GM21786 (cell line): ENCODE measurements around the gene WRAP73.
"Not testable (repeated sequence)": the region's sequence is repeated elsewhere in the genome, so short reads cannot be mapped to it uniquely, and the experiment has no call there.

ENCODE experiments used
- ATAC-seq: cut with Tn5 transposase; IDR thresholded peaks from one replicate; pipeline ENCODE4 v1.9.1; 2021; ENCODE audit not compliant: unreplicated experiment

WRAP73 gene

DNA sequence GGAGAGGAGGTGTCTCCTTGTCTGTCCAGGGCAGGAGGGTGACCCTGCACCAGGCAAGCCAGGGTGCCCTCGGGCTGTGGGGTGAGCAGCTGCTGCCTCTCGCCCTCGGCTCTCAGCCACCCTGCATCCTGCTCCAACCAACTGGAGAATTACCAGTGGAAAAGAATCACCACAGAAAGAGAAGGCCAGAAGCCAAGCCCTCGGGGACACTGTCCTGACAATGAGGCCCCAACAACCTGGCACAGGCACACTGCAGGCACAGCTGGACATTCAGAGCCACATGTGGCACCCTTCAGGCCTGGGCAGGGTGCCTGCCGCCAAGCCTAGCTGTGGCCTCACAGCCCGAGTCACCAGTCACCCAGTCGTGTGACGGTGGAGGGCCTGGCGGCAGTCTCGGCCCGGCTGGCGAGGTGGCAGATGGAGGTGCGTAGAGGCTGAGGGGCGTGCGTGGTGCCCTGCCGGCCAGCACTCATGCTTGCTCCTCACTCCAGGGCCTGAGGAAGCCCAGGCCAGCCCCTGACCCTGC is 50.6 kb downstream of the WRAP73 start:
- no peak for ATAC-seq

DNA sequence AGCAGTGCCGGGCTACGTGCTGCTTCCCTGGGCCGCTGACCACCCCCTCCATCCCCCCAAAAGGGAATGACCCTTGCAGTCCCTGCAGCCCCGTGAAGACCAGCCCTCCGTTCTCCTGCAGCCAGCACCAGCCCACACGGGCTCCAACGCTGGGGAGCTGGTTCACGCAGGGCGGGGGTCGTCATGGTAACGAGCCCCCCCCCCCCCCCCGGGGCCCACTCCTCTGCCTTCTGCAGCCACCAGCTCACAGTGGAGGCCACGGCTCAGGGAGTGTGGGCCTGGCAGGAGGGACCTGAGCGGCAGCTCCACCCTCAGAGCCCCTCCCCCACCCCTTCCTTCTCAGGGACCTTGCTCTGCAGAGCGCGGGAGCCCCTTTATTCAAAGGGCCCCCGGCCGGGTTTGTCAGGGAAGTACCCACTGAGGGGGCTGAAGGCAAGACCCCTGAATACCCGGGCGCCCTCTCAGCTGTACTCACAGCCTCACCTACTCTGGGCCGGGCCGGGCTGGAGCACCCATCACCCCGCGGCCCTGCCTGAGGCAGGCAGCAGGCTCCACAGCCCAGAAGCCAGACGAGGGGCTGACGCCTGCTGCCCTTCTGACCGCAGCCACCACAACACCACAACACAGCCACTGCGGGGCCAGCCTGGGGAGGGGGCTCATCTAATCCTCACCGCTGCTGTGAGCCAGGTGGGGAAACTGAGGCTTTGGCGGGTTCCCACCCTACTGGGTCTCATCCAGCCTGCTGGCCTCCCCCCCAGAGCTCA is 51.2 kb downstream of the WRAP73 start:
- no peak for ATAC-seq

DNA sequence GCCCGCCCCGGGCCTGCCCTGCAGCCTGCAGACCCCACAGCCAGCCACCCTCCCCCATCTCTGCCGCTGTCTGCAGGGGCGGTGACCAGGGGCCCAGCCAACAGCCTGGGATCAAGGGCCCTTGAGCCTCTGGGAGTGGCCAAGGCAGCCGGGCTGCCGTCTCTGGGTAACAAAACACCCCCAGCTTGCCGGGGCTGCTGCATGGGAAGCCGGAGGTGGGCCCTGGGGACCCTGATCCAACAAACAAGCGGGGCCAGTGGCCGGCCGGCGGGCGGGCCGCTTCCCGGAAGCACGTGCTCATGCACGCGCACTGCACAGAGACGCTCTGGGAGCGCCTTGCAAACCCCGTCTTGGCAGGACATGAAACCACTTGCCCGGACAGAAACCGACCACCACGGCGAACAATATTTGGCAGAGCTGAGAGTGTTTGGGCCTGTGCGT is 51.8 kb downstream of the WRAP73 start:
- ATAC-seq: no peak

DNA sequence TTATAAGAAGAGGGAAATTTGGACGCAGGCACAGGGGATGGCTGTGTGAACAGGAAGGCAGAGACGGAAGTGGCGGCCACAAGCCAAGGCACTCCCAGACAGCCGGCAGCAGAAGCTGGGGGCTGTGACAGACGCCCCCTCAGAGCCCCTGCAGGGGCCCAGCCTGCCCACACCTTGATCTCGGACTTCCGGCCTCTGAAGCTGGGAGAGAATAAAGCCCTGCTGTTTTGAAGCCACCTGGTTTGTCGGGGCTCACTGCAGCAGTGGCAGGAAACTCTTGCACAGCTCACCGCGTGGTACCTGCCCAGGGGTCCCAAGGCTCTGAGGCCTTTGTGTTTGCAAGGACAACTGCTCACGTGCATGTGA is 52.3 kb downstream of the WRAP73 start:
- ATAC-seq: no peak

DNA sequence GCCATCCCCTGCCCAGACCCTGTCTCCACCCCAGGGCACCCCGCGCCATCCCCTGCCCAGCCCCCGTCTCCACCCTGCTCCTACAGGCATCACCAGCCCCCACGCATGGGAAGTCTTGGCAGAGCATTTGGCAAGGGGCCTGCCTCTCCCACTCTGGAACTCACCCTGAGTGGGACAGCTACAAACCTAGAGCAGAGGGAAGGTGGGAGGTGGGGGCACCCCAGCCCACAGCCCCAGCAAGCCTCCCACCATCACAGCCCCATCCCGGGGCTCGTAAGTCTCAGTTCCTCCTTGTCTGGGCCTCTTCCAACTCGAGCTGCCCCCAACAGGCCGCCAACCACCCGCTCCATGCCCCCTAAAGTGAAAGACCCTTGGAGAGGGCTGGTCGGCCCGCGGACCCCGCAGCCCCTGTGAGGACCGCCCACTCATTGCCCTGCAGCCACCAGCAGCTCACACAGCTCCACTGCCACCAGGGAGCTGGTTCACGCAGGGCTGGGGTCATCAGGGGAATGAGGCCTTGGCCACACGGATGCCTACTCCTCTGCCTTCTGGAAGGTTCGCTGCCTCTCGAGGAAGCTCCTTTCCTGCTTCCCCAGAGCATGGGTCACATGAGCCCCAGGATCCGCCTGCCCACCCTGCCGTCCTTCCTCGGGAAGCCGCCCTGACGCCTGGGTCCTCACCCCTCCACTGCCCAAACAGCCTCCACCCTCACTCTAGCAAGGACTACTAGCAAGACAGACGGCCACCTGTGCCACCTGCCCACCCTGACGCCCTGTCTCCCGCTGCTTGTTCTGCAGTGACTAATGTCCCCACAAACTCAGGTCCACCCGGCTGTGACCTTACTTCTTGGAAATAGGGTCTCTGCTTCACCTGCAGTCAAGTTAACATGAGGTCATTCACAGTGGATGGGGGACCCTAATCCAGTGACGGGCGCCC is 53.0 kb downstream of the WRAP73 start:
- ATAC-seq: no peak

DNA sequence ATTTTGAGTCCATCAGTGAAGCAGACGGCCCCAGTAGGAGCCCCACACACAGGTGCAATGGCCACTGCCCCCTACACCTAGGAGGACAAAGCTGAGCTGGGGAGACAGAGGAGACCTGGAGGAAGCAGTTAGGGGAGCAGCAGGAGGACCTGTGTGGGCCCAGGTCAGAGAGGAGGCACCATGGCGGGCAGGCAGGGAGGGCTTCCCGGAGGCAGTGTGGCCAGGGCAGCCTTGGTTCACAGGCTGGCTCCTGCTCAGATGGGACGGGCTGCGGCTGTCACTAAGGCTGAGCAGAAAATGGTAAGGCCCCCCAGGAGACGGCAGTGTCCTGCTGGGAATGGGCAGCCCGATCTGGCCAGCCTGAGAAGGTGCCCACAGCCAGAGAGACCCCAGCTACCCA is 54.0 kb downstream of the WRAP73 start:
- ATAC-seq: no peak

DNA sequence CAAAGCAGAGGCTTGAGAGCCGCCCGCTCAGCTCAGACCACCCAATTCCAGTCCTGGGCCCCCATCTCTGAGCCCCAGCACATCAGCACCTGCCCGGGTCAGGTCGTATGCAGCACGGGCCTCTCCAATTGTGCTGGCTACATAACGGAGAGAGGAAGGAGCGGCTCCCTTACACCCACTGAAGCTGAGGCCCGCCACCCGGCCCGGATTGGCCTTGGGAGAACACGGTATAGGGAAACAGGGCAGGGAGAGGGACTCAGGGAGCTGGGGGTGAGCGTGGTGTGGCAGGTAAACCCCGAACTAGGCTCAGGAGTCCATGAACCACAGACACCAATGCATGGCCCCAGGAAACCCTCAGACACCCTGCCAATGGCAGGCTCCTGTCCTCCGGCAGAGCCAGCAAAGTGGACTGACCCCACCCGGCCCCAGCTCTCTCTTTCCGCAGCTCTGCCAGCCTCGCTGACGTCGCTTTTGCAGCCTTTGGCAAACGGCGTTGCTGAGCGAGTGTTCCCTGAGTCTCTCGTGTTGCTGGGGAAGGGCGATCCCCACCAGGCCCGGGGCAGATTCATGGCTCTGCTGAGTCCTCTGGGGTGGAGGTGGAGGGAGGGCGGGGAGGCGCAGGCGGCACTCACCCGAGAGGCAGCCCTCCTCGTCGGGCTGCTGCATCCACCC is 55.1 kb downstream of the WRAP73 start:
- no peak for ATAC-seq

DNA sequence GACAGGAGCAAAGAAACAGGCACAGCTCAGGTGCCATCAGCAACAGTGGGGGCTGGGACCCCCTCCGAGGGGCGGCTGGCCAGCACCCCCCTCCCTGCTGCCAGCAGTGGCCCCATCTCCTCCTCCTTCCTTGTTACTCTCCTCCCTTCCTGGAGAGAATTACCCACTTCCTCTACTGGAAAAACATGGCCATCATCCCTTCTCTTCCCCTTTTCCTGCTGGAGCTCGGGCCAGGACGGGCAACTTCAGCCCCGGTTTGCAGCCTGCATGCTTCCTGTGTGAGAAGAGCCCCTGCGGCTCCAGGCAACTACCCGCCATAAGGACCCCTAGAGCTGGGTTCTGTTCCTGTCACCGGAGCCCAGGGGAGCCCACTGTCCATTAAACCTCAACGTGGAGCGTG is 56.2 kb downstream of the WRAP73 start:
- no peak for ATAC-seq

DNA sequence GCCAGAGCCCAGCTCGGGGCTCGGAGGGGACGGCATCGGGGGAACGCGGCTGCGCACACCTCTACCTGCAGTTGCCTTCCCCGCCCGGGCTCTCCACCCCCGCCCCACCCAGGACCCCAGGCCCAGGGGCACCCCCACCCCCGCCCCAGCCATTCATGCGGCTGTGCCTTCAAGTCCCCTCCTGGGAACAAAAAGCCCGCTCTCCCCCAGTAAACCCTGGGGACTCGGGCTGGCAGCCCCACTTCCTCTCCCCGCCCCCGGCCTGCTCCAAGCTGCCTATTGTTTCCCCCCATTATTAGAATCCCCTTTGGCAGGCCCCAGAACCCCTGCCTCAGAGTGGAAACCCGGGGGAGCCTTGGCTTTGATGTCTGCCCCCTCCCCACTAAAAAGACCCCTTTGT is 56.6 kb downstream of the WRAP73 start:
- no peak for ATAC-seq

DNA sequence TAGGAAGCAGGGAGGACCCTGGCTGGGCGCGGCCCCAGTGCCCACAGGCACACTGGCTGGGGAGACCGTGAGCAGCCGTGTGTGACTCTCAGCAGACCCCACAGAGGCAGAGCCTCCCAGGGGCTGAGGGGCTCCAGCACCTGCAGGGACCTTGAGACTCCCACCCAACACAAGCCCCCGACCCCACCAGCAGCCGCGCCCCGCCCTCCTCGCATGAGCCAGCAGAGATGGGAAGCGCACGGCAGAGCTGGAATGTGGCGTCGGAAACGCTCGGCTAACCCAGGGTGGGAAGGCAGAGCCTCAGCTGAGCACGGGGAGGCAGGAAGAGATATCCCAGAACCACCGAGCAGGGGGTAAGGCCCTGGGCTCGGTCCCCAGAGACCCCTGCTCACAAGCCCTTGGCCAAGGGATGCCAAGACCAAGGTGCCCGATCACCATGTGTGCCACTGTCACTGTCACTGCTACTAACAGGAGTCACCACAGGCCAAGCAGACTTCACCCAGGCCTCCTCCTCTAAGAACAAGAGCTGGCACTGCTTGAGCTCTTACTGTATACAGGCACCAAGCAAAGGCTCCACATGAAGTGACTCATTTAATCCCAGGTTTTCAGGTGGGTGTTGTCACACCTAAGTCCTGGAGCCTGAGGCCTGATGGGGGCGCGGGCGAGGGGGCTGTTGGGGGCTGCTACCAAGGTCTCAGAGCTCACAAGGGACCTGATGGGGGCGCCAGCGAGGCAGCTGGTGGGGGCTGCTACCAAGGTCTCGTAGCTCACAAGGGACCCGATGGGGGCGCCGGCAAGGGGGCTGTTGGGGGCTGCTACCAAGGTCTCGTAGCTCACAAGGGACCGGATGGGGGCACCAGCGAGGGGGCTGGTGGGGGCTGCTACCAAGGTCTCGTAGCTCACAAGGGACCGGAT is 58.7 kb downstream of the WRAP73 start:
- no peak for ATAC-seq

DNA sequence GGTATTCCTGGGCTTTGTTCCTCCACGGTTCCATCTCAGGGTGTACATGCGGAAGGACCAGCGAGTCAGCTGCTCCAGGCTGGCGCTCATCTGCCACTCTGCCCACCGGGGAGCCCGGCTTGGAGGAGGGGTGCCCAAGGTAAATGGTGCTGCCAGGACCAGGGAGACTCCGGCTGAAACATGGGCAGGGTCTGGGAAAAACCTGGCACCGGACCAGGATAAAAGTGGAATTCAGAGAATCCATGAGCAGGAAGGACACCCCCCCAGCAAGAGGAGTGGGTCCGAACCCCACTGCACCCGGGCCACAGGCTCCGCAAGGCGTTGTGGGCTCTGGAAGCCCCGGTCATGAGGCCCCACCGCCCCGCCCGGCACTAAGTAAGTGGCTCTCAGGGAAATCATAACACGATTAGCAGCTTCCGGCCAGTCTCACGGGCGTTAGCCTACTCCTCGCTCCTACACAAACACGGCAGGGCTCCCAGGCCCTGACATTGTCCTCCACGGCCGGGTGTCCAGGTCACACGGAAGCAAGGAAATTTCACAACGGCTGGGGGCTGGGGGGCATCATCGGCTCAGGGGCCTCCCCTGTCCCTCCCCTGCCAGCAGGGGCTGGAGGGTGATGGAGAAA is 59.7 kb downstream of the WRAP73 start:
- no peak for ATAC-seq

DNA sequence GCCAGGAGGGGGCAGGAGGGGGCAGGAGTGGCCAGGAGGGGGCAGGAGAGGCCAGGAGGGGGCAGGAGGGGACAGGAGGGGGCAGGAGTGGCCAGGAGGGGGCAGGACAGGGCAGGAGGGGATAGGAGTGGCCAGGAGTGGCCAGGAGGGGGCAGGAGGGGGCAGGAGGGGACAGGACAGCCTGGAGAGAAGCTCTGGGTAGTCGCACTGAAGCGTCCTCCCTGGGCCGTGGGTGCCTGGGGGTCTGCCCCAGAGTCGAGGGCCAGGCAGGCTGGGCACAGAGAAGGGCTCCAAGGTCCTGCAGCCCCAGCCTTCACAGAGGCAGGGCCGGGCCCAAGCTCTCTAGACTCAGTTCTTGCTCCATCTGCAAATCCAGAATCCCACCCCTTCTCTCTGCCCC is 61.5 kb downstream of the WRAP73 start:
- no peak for ATAC-seq

DNA sequence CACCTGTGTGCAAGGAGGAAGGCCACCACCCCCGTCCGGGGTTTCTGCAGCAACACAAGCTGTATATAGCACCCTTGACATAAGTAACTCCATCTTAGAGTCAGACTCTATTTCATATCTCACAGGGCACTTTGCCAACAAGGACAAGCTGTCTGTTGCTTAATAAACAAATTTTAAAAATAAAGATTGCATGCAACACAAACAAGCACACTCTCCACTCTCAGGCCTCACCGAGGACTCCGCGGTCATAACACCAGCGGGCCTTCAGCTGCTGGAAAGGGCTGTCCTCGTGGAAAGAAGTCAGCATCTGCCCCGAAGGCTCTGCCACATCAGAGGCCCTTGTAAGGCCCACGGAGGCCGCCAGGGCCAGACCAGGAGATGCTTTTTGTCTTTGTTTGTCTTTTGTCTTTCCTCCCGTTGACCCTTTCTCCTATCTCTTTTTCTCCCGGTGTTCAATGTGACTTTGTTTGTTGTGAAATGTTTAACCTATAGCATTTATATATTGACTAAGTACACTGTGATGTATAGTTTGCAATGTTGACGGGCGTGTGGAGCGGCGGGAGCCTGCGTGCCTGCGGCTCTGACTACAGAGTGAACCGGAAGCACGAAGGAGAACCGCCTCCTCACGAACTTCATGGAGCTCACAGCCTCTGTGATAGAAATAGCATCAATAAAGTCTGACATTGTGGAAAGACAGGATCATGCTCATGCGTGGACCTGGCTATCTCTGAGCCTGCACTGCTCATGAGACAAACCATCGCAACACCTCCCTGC is 62.7 kb downstream of the WRAP73 start:
- no peak for ATAC-seq

DNA sequence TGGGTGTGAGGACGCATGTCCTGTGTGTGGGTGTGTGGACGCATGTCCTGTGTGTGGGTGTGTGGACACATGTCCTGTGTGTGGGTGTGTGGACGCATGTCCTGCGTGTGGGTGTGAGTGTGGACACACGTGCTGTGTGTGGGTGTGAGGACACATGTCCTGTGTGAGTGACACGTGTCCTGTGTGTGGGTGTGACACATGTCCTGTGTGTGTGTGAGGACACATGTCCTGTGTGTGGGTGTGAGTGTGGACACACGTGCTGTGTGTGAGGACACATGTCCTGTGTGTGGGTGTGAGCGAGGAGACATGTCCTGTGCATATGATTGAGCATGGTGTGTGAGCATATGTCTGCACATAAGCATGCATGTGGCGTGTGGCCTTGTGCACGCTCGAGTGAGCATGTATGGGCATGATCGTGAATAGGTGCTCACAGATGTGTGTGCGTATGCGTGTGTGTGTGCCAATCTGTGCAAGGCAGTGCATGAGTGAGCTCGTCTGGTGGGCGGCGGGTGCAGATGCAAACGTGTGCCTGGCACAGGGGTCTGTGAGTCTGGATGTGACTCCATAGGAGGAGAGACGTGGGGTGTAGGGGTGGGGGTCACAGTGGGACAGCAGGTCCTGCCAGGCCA is 63.8 kb downstream of the WRAP73 start:
- no peak for ATAC-seq

DNA sequence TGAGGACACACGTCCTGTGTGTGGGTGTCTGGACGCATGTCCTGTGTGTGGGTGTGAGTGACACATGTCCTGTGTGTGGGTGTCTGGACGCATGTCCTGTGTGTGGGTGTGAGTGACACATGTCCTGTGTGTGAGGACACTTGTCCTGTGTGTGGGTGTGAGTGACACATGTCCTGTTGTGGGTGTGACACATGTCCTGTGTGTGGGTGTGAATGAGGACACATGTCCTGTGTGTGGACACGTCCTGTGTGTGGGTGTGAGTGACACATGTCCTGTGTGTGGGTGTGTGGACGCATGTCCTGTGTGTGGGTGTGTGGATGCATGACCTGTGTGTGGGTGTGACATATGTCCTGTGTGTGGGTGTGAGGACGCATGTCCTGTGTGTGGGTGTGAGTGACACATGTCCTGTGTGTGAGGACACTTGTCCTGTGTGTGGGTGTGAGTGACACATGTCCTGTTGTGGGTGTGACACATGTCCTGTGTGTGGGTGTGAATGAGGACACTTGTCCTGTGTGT is 64.5 kb downstream of the WRAP73 start:
- not testable (repeated sequence) for ATAC-seq

DNA sequence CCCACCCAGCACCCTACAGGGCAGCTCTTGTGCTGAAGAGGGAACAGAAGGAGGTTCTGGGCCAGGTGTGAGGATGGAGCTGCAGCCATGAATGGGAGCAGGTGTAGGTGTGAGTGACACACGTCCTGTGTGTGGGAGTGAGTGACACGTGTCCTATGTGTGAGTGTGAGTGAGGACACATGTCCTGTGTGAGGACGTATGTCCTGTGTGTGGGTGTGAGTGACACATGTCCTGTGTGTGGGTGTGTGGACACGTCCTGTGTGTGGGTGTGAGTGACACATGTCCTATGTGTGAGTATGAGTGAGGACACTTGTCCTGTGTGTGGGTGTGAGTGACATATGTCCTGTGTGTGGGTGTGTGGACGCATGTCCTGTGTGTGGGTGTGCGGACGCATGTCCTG is 65.0 kb downstream of the WRAP73 start:
- no peak for ATAC-seq

DNA sequence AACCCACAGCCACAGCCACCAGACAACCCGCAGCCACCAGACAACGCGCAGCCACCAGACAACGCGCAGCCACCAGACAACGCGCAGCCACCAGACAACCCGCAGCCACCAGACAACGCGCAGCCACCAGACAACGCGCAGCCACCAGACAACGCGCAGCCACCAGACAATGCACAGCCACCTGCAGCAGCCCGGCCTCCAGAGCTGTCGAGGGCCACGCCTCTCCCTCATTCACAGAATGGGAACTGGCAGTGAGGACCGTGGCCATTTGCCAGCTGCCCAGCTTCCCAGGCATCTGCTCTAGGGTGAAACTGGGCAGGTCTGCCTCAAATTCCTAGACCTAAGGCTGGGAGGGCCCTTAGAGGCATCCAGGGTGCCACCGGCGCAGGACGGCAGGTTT is 66.2 kb downstream of the WRAP73 start:
- not testable (repeated sequence) for ATAC-seq

DNA sequence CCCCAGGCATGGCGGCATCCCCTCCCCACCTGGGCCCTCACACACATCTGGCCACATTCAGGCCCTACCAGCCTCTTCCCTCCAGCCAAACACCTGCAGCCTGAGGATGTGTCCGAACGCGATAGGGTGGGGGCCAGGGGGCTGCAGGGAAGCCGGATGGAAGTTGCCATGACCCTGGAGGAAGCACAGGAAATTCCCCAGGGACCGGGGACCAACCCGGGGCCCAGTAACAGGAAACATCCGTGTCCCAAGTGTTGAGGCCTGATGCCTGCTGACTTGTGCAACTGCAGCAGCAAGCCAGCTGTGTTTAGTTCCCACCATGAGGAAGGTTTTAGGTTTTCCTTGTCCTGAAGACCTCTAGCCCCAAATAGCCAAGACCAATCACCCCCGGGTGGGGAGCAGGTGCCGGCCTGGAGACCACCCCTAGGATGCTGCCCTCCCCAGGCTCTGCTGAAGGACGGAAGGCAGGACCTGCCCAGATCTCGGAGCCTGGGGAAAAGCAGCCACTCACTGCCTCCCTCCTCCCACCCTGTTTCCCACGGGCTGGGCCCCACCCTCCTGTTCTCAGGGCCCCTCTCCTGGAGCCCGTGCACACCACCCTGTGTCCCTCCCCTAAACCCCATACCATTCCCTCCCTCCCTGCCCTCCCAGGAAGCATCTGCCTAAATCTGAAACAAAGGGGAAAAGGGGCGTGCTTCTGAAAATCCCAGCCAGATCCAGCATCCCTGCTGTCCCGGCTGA is 68.4 kb downstream of the WRAP73 start:
- ATAC-seq: no peak
